ENCODE results near the gene GNAT3. TPM values are rescaled to one million over a fixed set of nuclear protein-coding genes. Genes with fewer than 3 reads are reported as not detected.

Gene GNAT3
- total RNA-seq, 1 experiment from 2014 or later: not detected

- Histone ChIP-seq H3K27ac (ENCODE audit: low read depth, low read length, poor library complexity, severe bottlenecking) (no peak overlapping the region), H3K4me1 (ENCODE audit: insufficient read depth, low read length, poor library complexity, severe bottlenecking) (peaks cover 11% of the 10 kb centered on the region), H3K36me3 (ENCODE audit: insufficient read depth, low read length, poor library complexity, severe bottlenecking) (no peaks in the 10 kb centered on the region), H3K27me3 (replicated peaks; ENCODE audit: insufficient read depth, low read depth, low read length, poor library complexity) (no peaks in the 10 kb centered on the region), H3K4me3 (ENCODE audit: low read depth, low read length, poor library complexity, severe bottlenecking) (no peak overlapping the region), H3K9me3 (ENCODE audit: low read depth, low read length, poor library complexity, severe bottlenecking) (no peaks in the 10 kb centered on the region)
- no peak for TF ChIP-seq CTCF (conservative IDR thresholded peaks at IDR 0.05; ENCODE audit: low read depth, low read length)
- TF ChIP-seq EZH2 (IDR thresholded peaks at IDR 0.05; ENCODE audit: borderline replicate concordance, low read depth, low read length, poor library complexity, severe bottlenecking): no peak
- POLR2A ChIA-PET (ENCODE audit: low non-redundant PET): no interaction called here
- BruUV-seq (replicated peaks): no TSS peak
- DNase-seq (ENCODE audit: low spot score): no peak
- intact Hi-C loops (cut with micrococcal nuclease; ENCODE audit: unreplicated experiment): no loop called here
- CTCF ChIA-PET: no interaction called here
Measured at GRCh38 chr7:80435521-80435920, 76.3 kb downstream of the GNAT3 start.

- intact Hi-C loops (cut with micrococcal nuclease; ENCODE audit: unreplicated experiment): no loop called here
- Histone ChIP-seq H3K9me3 (ENCODE audit: low read depth, low read length, poor library complexity, severe bottlenecking) (no peaks in the 10 kb centered on the region), H3K27me3 (replicated peaks; ENCODE audit: insufficient read depth, low read depth, low read length, poor library complexity) (no peaks in the 10 kb centered on the region), H3K27ac (ENCODE audit: low read depth, low read length, poor library complexity, severe bottlenecking) (no peak overlapping the region), H3K36me3 (ENCODE audit: insufficient read depth, low read length, poor library complexity, severe bottlenecking) (no peaks in the 10 kb centered on the region), H3K4me1 (ENCODE audit: insufficient read depth, low read length, poor library complexity, severe bottlenecking) (no peaks in the 10 kb centered on the region), H3K4me3 (ENCODE audit: low read depth, low read length, poor library complexity, severe bottlenecking) (no peak overlapping the region)
- no TSS peak for BruUV-seq (replicated peaks)
- no peak for TF ChIP-seq CTCF (conservative IDR thresholded peaks at IDR 0.05; ENCODE audit: low read depth, low read length)
- TF ChIP-seq EZH2 (IDR thresholded peaks at IDR 0.05; ENCODE audit: borderline replicate concordance, low read depth, low read length, poor library complexity, severe bottlenecking): no peak
- DNase-seq (ENCODE audit: low spot score): no peak
- CTCF ChIA-PET: no interaction called here
- POLR2A ChIA-PET (ENCODE audit: low non-redundant PET): interaction anchor here (0.6 kb wide), 1 partner anchor 223 kb away, joined by 4 read pairs; no protein-coding TSS in a partner anchor
Measured at GRCh38 chr7:80434047-80434446, 77.8 kb downstream of the GNAT3 start.

GRCh38 chr7:80432166-80432565 lies 79.7 kb downstream of the GNAT3 start:
- no peak for DNase-seq (ENCODE audit: low spot score)
- intact Hi-C loops (cut with micrococcal nuclease; ENCODE audit: unreplicated experiment): no loop called here
- no peak overlapping the region for H3K27ac ChIP-seq (ENCODE audit: low read depth, low read length, poor library complexity, severe bottlenecking)
- no TSS peak for BruUV-seq (replicated peaks)
- no peak overlapping the region for H3K4me3 ChIP-seq (ENCODE audit: low read depth, low read length, poor library complexity, severe bottlenecking)
- H3K4me1 ChIP-seq (ENCODE audit: insufficient read depth, low read length, poor library complexity, severe bottlenecking): no peaks in the 10 kb centered on the region
- H3K36me3 ChIP-seq (ENCODE audit: insufficient read depth, low read length, poor library complexity, severe bottlenecking): no peaks in the 10 kb centered on the region
- H3K27me3 ChIP-seq (replicated peaks; ENCODE audit: insufficient read depth, low read depth, low read length, poor library complexity): no peaks in the 10 kb centered on the region
- TF ChIP-seq CTCF (conservative IDR thresholded peaks at IDR 0.05; ENCODE audit: low read depth, low read length): no peak
- TF ChIP-seq EZH2 (IDR thresholded peaks at IDR 0.05; ENCODE audit: borderline replicate concordance, low read depth, low read length, poor library complexity, severe bottlenecking): no peak
- POLR2A ChIA-PET (ENCODE audit: low non-redundant PET): no interaction called here
- no peaks in the 10 kb centered on the region for H3K9me3 ChIP-seq (ENCODE audit: low read depth, low read length, poor library complexity, severe bottlenecking)
- CTCF ChIA-PET: no interaction called here

Data from A673 (cell line).